GM18868 (cell line): Measurements from ENCODE around the gene ETV6.

Experiments used
- ATAC-seq: cut with Tn5 transposase; IDR thresholded peaks from one replicate; pipeline ENCODE4 v1.9.1; 2021; ENCODE audit warnings: mild to moderate bottlenecking, moderate library complexity; ENCODE audit not compliant: unreplicated experiment

Gene ETV6

DNA sequence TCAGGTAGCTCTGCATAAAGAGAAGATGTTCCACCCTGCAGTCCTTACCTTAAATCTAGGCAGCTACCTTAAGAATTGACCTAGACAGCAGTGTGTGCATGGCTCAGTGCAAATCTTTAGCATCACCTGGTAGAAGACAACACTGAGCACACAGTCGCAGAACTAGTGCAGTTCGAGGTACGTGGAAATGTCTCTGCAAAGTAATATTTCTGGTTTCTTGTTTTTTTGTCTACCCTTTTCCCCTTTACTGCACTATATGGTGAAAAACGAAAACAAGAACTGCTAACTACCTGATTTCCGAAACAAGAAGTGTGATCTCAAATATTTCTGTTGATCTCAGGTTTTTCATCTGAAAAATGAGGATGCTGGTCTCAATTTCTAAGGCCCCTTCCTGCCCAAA is 82.5 kb downstream of the ETV6 start:
- ATAC-seq, result no peak

DNA sequence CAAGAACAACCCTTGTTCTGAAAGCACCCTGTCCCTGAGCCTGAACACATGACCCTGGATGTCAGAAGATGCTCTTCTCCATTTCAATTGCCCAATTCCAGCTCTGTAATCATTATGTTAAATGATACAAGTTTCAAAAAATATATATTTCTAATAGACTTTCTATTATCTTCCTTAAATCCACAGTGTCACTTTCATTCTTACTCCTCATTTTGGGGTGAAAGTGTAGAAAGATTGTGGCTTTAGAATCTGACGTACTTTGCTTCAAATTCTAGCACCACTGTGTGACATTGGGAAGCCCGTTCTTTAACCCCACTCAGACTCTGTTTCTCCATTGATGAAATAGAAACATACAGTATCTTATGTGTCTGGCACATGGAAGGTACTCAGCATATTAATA is 83.2 kb downstream of the ETV6 start:
- no peak for ATAC-seq

DNA sequence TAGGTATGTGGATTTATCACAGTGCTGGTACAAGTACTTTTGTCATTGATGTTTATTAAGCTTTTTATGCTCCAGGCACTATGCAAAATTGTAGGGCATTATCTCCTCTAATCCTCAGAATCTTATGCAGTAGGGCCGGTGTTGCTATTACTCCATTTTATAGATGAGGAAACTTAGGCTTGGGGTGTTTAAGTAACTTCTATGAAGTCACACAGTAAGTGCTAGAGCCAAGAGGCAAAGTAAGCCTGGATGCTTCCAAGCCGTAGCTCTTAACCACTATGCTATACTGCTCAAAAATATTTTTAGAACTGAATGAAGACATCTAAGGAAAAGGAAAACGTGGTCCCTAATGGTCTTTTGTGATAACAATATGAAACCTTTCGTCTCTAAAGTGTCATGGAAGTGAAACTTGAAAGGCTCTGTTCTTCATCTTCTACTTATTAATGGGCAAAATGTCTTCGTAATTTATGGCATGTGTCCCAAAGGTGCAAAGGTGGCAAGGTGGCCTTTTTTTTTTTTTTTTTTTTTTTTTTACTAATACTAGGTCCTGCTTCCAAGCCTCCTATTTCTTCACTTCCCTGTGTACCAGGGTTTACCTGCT is 85.2 kb downstream of the ETV6 start:
- ATAC-seq, result no peak

DNA sequence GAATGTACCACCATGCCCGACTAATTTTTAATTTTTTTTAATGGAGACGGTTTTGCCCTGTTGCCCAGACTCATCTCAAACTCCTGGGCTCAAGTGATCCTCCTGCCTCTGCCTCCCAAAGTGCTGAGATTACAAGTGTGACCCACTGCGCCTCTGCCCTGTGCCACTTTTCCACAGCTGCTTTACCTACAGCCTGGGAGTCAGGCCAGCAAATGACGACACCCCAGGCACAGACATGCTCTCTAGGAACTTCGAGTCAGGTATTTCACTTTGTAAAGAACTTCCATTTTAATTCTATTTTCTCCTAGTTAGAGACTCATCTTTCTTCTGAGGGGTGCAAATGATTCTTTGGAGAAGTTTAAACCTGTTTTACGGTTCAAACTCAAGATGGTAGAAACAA is 89.0 kb downstream of the ETV6 start:
- ATAC-seq, result no peak

DNA sequence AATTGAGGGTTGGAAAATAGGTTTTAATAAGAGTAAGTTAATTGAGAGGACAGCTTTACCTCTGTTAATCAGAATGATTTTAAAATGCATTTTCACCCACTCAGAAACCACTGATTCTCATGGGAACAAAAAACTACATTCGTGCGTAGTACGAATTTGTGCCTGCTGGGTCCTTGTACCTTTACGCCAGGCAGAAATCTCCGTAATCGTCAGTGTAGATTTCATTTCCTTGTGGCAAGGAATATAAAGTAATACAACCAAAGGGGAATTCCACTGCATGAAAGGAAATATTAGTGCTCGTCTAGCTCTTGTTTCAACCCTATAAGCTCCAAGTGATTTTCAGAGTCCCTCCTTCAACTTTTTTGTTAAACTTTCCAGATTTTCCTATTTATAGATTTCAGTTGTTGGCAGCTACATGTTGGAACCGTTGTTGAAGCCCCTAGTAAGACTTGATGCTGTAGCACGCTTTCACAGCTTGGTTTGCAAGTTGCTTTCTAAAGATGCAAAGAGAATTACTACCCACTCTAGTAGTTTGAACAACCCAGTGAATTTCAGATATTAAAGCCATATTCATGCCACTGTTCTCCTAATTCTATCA is 90.6 kb downstream of the ETV6 start:
- no peak for ATAC-seq

DNA sequence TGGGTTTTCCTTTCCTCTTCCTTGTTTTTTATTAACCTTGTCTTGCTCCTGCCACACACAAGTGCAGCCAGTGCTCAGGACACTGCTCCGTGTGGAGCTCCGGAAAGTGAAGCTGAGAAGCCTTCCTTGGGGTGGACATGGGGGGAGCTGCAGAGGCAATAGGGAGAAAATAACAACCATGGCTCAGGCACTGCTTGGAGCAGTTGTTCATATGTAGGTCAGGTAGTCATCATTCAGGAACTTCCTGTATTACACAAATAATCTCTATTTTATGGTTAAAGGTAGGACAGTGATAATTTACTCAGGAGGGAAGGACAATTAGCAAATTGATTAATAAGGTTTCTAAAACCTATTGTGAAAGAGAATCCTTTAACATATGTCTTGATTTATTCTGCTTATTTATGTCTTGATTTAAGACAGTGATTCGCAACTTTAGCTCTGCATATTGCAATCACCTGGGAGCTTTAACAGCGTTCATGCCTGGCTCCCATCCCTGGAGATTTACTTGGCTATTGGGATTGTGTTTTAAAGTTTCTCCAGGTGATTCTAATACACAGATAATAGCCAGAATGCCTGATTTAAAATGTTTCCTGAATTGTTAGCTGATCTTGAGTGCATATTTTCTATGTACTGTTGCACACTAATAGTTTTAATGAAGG is 92.1 kb downstream of the ETV6 start:
- no peak for ATAC-seq

DNA sequence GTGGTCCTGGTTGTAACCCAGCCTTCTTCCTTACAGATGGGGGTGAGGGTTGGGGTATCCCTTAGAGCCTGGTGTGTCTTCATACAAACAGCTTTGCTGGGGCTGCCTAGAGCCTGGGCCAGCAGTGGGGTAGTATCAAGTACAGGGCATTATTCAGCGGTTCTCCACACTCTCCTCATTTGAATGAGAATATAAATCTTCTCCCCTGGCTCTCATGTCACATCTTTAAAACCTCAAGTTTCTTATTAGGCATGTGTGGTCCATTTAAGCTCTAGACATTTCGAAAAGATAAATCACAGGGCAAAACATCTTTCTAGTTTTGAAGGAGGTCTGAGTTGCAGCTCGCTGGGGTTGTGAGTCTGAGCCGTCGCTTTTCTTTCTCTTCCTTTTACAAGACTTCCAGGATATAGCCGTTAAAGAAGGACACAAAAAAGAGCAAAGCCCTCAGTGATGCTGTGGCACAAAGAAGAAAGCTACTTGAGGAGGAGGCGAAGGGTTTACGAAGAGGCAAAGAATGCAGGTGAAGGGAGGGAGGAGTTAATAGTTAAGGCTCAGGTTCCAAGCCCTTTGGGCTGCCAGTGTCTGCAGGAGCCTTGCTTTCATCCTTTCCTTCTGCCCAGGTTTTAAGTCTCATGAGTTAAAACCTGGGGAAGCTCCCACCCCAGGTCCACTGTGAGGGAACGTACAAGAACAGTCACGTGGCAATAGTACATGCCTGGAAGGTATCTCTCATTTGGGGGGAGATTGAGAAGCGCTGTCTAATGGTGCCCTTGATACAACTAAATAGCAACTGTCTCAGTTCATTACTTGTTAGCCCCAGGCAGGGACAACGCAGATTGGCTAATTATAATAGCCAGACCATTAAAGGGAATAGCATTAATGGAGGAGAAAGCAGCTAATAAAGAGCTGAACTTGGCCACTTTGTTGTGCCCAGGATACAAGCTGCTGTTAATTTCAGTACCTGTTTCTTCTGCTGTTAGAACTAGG is 94.2 kb downstream of the ETV6 start:
- no peak for ATAC-seq

DNA sequence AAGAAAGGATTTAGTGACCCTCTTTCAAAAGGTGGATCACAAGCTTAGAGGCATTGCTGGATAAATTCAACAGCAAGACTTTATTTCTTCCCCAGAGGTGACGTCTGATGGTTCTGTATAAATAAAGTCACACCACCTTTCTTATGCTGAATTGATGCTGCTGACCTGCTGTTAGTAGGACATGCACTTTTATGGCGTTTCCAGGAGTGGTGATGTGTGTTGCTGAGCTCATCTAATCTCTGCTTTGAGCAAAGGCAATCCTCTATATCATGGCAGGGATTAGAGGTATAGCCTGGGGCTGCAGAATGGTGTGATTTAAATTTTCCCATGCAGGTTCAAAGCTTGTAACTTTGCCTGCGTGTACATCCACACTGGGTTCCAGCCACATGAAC is 94.9 kb downstream of the ETV6 start:
- ATAC-seq, result no peak

DNA sequence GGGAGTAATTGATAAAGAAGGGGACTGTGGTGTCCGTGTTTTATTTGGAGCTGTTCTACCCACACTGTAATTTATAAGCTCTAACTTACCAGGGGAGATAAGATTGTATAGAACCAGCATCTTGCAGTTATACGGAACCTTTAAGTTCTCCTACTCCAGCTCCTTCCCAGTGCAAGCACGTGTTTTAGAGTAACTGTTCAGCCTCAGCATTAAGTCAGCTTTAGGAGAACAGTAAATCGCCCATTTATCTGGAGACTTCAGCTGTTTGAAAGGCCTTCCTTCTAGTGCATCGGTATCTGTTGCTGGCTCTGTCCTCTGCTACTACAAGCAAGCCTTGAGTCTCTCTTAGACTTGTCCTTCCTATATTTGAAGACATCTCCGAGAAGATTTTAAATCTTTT is 95.6 kb downstream of the ETV6 start:
- ATAC-seq, result no peak

DNA sequence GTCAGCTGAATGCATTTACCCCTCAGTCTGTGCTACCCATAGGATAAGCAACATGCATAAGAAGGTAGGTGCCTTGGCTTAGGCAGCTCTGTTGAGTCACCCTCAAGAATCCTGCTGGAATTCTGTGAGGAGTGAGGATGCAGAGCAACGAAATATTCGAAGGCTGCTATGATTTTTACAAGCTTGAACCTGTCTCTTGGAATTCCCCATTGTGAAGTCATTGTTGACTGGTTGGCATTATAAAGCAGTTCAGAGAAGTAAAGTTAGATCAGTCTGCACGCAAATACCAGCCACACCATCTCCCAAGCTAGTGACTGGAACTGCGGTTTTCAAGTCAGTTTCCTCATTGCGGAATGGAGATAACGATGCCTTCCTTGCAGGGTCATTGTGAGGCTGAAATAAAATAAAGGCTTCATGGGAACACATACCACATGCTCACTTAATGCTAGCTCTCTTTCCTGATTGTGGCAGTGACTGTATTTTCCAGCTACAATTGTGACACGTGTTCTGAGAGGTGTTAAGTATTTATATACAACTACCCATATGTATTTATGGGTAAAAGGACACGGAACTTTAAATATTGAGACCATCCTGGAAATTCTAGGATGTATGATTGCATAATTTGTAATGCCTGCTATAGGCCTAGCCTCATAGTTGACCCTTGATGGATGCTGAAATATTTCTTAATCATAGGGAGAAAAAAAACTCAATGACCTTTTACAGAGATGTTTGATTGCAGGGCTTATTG is 96.7 kb downstream of the ETV6 start:
- ATAC-seq, result peak; percentile 57

DNA sequence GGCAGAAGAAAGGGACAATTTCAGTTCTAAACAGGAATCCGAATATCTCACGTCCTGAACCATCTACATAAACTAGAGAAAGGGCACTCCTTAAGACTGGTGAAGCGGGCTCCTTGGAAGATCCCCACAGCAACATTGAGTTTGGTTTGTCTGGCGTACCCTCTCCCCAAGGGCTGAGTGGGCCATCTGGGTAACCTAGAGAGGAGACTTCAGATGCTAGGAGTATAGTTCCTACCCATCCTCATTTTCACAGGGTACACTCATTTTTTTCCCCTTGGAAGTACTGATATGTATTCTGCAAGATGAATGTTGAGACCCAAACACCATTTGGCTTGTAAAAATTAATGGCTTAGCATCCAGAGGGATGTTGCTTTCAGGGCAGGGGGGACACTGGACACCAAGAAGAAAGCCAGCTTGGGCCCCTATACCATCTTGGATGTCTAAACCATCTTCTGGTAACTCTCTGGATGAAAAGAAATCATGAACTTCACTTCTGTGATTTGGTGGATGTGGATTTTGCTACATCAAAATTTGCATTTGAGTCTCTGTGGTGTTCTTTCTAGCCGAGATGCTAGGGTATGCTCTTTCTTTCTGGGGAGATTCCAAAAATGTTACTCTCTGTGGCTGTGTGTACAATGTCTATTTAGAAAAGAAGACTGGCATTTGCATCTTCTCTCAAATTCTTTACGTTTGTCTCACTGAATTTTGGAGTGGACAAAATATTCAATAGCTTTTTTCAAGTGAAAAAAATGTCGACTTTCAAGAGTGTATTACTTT is 97.7 kb downstream of the ETV6 start:
- no peak for ATAC-seq

DNA sequence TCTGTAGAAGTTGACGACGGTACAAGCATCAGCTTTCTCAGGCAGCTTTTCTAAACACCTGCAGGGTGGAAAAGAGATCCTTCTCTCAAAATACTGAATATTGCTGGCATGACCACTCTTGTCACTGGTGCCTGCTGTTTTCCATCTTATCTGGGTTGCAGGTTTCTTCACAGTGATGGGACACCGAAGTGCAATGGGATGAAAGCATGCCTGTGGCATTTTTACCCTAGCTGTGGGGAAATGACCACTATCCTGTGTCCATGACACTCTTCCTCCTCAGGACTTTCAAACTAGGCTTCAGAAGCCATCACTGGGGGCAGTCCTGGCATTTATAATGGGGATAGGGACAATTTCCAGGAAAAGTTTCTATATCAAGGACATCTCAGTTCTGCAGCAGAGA is 98.5 kb downstream of the ETV6 start:
- no peak for ATAC-seq

DNA sequence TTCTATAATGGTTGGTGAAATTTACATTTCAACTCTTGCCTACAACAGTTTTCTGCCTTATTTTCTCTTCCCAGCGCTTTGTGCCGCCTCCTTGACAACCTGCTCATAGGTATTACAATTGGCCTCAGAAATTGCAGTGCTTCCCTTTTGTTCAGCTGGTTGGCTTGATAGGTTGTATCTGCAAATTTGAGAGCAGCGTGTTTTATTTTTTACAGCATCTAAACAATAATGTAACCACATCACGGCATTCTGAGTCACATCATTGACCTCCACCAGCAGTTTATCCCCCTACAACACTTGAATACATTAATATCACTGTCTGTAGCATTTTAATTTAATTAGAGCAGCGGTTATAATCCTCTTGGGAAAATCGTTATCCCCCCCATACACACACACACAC is 99.4 kb downstream of the ETV6 start:
- ATAC-seq, result no peak

DNA sequence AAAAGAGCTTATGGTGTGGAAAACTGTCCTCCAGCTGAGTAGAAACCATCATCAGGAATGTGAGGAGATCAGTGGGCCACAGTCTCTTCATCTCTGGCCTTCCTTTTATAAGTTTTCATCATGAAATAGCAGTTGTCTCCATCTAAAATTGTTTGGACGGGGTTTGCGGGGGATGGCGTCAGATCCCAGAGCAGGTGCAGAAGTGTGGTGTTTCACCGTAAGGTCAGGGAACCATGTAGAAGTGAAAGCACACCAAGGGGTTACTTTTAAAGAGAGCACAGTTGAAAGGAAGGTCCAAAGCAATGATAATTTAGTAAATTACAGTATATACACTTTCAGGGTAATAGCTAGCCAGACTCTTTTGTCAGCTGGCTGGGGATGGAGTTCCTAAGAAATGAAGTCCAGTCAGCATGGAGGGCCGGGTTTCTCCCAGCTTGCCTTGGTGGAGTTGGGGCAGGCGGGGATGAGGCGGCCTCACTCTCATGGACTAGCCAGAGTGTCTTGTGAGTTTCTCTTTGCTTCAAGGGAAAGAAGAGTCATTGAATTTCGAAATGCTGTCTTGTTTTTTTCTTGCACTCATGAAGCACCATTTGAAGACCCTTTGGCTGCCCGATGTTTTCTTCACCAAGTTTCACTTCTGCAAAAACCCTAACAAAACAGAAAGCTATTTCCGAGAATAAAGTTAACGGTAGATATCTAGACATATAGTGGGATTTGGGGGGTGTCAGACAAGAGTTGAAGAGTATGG is 100.6 kb downstream of the ETV6 start:
- peak; percentile 47 for ATAC-seq

DNA sequence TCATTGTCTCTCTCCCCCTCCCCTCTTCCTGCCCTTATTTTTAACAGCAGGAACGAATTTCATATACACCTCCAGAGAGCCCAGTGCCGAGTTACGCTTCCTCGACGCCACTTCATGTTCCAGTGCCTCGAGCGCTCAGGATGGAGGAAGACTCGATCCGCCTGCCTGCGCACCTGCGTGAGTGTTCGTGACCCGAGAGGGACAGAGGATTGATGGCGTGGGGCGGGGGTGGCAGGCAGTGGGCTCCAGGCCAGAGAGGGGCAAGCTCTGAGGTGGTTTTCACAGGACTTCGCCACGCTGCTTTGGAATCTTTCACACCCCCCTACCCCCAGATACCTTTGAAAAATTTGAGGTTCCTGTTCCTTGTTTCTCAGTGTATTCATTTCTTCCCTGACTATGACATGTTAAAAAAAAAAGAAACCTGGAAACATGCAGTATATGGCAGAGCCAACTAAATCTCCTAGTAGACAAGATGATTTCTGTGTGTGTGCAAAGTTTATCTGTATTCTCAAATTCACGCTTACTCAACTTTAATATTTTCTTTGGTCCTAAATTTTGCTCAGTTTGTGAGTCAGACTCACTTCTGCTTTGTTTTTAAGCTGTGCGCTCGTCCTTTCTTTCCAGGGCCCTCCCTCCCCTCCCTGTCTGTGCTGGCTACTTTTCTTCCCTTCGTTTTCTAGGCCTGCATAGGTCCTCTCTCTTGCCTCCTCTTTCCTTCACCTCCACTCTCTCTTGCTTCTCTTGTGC is 103.1 kb downstream of the ETV6 start:
- no peak for ATAC-seq

DNA sequence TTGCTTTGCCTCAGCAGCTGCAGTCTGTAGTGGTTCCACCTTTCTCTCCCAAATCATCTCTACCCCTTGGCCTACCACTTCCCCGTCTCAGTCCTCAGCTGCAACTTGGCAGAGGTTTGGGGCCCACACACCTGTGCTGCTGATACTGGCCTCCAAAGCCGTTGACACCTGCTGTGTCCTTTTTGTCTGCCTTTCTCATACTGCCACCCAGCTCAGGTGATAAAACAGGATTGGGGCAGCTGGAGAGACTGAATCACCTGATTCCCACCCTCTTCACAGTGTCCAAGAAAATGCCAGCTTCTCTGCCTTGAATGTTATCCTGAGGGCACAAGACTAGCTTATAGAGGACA is 103.7 kb downstream of the ETV6 start:
- ATAC-seq, result no peak

DNA sequence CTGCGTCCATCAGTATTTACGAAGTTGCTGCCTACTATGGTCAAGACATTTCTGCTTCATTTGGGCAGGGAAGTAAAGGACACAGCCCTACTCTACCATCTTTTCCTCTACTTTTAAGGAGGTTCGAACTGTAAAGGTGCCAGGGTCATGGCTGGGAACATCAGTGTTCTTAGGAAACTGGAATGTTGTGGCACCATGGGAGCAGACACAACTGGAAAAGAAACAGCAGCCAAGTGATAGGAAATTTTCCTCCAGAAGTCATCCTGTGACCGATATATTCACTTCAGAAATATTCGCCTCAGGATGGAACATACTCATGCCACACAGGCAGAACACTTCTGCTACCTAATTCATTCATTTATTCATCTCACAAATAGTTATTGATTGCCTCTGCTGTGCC is 104.4 kb downstream of the ETV6 start:
- ATAC-seq, result no peak

DNA sequence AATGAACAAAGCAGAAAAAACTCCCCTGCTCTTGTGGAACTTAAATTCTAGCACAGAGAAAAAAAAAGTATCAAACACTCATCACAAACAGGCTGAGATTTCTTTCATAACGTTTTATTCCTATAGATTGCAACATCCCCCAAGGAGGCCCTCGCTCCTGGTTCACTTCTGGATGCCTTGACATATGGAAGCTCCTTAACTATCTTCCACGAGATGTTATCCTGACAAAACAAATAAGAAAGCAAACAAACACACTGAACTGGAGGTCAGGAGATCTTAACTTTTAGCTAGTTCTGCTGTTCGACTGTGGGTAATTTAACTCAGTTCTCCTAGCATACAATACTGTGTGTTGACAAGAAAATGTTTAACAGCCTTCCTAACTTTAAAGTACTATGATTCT is 104.8 kb downstream of the ETV6 start:
- no peak for ATAC-seq
